GM06990 (cell line): ENCODE measurements around the gene IFT25.

Experiments
- DNase-seq: peaks from one replicate; pipeline ENCODE4 v3.0.0-alpha.2; 2011; ENCODE audit not compliant: insufficient read length; ENCODE audit errors: extremely low read depth
- H3K27me3 ChIP-seq: replicated peaks from 2 replicates; pipeline ENCODE4 v1.6.0; 2011; ENCODE audit warnings: low read length; ENCODE audit not compliant: control insufficient read depth, insufficient read depth
- H3K36me3 ChIP-seq: 2 replicates; pipeline ENCODE4 v1.5.1; 2011; ENCODE audit warnings: low read length; ENCODE audit not compliant: control insufficient read depth, insufficient read depth
- H3K4me3 ChIP-seq: replicated peaks from 2 replicates; pipeline ENCODE4 v1.5.1; 2011; ENCODE audit warnings: low read depth, mild to moderate bottlenecking, control low read depth, low read length
- CTCF ChIP-seq: IDR thresholded peaks from 2 replicates; pipeline ENCODE4 v1.5.1; 2011; ENCODE audit warnings: low read length, control low read depth, mild to moderate bottlenecking, inconsistent platforms; ENCODE audit not compliant: insufficient read depth, poor library complexity, severe bottlenecking

IFT25 gene

GRCh38 chr1:53902235-53903138 lies 43.0 kb downstream of the IFT25 start:
- TF ChIP-seq CTCF, result no peak
- no peak for DNase-seq
- no peak overlapping the region for H3K4me3 ChIP-seq
- no peaks in the 10 kb centered on the region; the same call in 1 of the 2 replicates for H3K36me3 ChIP-seq
- H3K27me3 ChIP-seq, result no peaks in the 10 kb centered on the region

DNA sequence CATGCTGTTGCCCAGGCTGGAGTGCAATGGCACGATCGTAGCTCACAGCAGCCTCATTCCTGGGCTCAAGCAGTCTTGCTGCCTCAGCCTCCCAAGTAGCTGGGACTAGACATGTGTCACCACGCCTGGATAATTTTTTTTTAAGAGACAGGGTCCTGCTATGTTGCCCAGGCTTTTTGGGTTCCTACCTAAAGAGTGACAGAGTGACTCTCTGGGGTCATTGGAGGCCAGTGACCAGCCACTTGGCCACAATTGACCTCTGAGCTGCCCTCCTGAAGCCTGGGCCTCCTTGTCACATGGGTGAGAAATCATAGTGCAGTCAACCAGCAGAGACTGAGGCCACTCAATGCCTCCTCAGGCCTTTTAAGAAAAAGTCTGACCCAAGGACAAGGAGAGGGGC lies 45.8 kb downstream of the IFT25 start:
- Histone ChIP-seq H3K36me3 (no peaks in the 10 kb centered on the region), H3K27me3 (no peaks in the 10 kb centered on the region), H3K4me3 (no peak overlapping the region)
- no peak for DNase-seq
- no peak for TF ChIP-seq CTCF

DNA sequence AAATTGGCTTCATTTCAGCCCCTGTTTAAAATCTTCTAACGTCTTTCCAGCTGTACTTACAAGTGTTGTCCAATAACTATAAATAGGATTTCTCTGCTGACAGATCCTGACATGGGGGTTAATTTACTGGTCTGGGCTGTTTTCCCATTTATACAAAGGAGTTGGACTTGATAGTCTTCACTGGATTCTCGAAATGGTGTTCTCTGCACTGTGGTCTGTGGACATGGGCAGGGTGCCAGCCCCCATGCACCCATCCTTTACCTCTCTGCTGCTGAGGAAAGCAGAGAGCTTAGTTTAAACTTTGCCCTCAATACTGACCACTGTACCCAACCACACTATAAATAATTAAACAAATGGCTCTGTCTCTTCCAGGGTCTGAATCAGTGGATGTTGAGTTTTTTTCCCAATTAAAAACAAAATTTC lies 46.3 kb downstream of the IFT25 start:
- no peak for DNase-seq
- Histone ChIP-seq H3K36me3 (no peaks in the 10 kb centered on the region), H3K4me3 (no peak overlapping the region), H3K27me3 (no peaks in the 10 kb centered on the region)
- TF ChIP-seq CTCF, result no peak

DNA sequence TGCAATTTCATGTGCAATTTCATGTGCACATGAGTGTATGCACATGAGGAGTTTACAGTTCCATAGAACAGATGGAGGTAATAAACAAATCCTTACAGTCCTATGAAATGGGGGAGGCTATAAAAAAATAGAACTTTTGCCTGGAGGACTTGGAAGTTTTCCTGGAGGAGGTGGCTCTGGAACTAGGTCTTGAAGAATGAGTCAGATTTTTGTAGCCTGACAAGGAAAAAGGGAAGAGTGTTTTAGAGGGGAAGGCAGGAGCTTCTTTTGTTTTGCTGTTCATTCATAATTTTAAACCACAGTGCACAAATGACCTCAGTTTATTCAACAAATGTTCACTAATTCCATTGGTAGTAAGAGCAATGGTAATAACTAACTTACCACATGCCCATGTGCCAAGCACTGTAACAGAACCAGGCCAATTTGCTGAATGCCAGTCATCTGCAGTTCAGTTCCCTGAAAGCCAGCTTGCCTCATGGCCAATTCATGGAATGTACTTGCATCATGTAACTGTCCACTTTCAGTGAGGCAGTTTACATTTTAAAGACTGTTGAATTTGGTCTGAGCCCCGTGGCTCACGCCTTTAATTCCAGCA lies 48.8 kb downstream of the IFT25 start:
- no peak for TF ChIP-seq CTCF
- no peak for DNase-seq
- H3K36me3 ChIP-seq, result no peaks in the 10 kb centered on the region

DNA sequence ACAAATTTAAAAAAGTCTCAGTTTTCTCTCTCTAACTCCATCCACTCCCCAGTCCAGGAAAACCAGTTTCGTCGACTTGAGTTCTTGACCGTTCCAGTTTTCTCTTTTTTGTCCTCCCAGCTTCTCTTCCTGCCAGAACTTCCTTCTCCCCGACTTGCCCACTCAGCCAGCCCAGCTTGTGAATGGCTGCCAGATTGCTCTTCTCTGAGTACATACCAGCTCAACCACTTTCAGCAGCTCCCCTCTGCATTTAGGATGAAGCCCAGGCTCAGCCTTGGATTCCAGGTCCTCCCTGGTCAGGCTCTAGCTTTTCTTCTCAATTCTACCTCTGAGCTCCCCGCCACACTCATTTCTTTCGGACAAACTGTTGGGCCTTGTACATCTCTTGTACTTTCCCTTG lies 50.1 kb downstream of the IFT25 start:
- no peak for TF ChIP-seq CTCF
- H3K27me3 ChIP-seq, result no peaks in the 10 kb centered on the region
- no peaks in the 10 kb centered on the region for H3K36me3 ChIP-seq
- no peak overlapping the region for H3K4me3 ChIP-seq
- no peak for DNase-seq

More for the DNA sequence above, 48.8 kb downstream of the IFT25 start:
- Histone ChIP-seq H3K27me3 (no peaks in the 10 kb centered on the region), H3K4me3 (no peak overlapping the region)
